GM12878 (cell line): Measurements from ENCODE around the gene IL17RB.

Experiments
- CTCF ChIP-seq, 3 experiments: IDR thresholded peaks in 2 of 3; conservative IDR thresholded peaks in 1 of 3; 2 replicates each; pipeline ENCODE4 v1.5.1; 2011; ENCODE audit warnings: low read depth in 3 of 3, low read length in 3 of 3, mild to moderate bottlenecking in 3 of 3, control low read depth in 2 of 3, moderate library complexity in 2 of 3, inconsistent platforms in 1 of 3, mixed read lengths in 1 of 3; ENCODE audit not compliant: control insufficient read depth in 2 of 3, insufficient read depth in 1 of 3; ENCODE audit errors: extremely low read depth in 1 of 3
- RAD21 ChIP-seq: IDR thresholded peaks from 2 replicates; pipeline ENCODE4 v1.6.1; 2011; ENCODE audit warnings: mild to moderate bottlenecking, low read depth, low read length, moderate library complexity; ENCODE audit not compliant: insufficient read depth
- ZZZ3 ChIP-seq: IDR thresholded peaks from 2 replicates; pipeline ENCODE4 v1.6.1; 2011; ENCODE audit warnings: low read depth; ENCODE audit not compliant: control insufficient read depth, insufficient read length

- TF ChIP-seq CTCF (IDR thresholded peaks at IDR 0.05 in 2 of 3, conservative IDR thresholded peaks at IDR 0.05 in 1 of 3; ENCODE audit: control insufficient read depth in 2 of 3, extremely low read depth in 1 of 3, insufficient read depth in 1 of 3, low read depth in 3 of 3, low read length in 3 of 3) (no peak), RAD21 (no peak), ZZZ3 (no peak)
These were observed 48.2 kb upstream of the IL17RB start for GRCh38 chr3:53798144-53798543.
